ENCODE data around the gene SYNE3. TPM values are rescaled to one million over a fixed set of nuclear protein-coding genes. Genes with fewer than 3 reads are reported as not detected.

SYNE3 gene
- total RNA-seq, 4 donors from 2014 or later = 4.9 to 36.1 (median 15.2) TPM

DNA sequence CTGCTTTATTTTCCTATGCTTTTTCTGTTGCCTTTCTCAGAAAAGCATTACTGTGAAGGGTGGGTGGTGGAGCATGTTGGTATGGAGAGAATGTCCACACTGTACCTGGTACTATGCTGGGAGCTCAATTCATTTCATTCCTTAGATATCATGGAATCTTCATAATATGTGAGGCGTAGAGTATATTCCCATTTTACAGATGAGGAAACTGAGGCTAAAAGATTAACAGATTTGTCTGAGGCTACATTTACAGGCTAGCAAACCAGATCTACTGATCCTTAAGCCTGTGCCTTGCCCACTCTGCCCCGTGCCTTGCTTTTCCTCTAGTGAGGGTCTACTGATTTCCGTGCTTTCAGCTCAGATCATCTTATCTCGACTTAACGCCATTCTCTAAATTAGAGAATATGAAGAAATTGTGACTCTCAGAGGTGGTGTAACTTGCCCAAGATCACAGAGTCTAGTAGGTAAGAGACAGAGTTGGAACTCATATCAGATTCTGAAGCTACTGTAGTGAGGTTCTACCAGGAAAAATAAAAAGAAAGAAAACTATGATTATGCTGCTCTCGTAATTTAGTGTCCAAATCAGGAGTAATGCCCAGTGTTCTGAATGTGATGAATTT is 23.9 kb upstream of the SYNE3 start:
- DNase-seq = no peak
- TF ChIP-seq POLR2A (IDR thresholded peaks at IDR 0.05) = no peak
- TF ChIP-seq, protein P1, sequence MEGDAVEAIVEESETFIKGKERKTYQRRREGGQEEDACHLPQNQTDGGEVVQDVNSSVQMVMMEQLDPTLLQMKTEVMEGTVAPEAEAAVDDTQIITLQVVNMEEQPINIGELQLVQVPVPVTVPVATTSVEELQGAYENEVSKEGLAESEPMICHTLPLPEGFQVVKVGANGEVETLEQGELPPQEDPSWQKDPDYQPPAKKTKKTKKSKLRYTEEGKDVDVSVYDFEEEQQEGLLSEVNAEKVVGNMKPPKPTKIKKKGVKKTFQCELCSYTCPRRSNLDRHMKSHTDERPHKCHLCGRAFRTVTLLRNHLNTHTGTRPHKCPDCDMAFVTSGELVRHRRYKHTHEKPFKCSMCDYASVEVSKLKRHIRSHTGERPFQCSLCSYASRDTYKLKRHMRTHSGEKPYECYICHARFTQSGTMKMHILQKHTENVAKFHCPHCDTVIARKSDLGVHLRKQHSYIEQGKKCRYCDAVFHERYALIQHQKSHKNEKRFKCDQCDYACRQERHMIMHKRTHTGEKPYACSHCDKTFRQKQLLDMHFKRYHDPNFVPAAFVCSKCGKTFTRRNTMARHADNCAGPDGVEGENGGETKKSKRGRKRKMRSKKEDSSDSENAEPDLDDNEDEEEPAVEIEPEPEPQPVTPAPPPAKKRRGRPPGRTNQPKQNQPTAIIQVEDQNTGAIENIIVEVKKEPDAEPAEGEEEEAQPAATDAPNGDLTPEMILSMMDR (IDR thresholded peaks at IDR 0.05) = no peak
- H3K27ac ChIP-seq = no peak overlapping the region
- peaks cover 4 to 8% of the 10 kb centered on the region in 2 donors for H3K4me1 ChIP-seq
- no peak overlapping the region for H3K4me3 ChIP-seq
- intact Hi-C loops (cut with DNase I; ENCODE audit: low total_unique reads) = no loop called here
- H3K36me3 ChIP-seq = no peaks in the 10 kb centered on the region
- no peaks in the 10 kb centered on the region for H3K27me3 ChIP-seq
- H3K9me3 ChIP-seq = no peaks in the 10 kb centered on the region

DNA sequence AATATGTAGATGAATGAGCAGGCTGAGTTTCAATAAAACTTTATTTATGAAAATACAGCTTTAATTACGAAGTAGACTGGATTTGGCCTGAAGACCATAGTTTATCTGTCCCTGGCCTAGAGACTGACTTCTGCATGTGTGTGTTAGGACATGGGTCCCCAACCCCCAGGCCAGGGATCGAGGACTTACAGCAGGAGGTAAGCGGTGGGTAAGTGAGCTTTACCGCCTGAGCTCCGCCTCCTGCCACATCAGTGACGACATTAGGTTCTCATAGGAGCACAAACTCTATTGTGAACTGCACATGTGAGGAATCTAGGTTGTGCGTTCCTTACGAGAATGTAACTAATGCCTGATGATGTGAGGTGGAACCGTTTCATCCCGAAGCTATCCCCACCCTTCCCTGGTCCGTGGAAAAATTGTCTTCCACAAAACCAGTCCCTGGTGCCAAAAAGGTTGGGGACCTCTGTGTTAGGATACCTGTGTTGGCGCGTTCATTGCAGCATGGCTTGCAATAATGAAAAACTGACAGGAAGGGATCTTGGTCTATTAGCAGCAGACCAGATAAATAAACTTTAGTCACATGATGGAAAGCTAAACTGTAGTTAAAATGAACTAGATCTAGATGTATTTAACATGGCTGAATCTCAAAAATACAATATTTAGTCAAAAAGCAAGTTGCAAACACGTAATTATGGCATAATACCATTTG is 22.5 kb upstream of the SYNE3 start:
- intact Hi-C loops (cut with DNase I; ENCODE audit: low total_unique reads) = no loop called here
- no peaks in the 10 kb centered on the region for H3K9me3 ChIP-seq
- H3K27ac ChIP-seq = no peak overlapping the region
- TF ChIP-seq, protein P1 (IDR thresholded peaks at IDR 0.05) = no peak
- no peak for TF ChIP-seq POLR2A (IDR thresholded peaks at IDR 0.05)
- H3K36me3 ChIP-seq = no peaks in the 10 kb centered on the region
- no peak for DNase-seq
- H3K4me1 ChIP-seq = peaks cover 4 to 9% of the 10 kb centered on the region in 2 donors
- H3K4me3 ChIP-seq = no peak overlapping the region
- no peaks in the 10 kb centered on the region for H3K27me3 ChIP-seq

DNA sequence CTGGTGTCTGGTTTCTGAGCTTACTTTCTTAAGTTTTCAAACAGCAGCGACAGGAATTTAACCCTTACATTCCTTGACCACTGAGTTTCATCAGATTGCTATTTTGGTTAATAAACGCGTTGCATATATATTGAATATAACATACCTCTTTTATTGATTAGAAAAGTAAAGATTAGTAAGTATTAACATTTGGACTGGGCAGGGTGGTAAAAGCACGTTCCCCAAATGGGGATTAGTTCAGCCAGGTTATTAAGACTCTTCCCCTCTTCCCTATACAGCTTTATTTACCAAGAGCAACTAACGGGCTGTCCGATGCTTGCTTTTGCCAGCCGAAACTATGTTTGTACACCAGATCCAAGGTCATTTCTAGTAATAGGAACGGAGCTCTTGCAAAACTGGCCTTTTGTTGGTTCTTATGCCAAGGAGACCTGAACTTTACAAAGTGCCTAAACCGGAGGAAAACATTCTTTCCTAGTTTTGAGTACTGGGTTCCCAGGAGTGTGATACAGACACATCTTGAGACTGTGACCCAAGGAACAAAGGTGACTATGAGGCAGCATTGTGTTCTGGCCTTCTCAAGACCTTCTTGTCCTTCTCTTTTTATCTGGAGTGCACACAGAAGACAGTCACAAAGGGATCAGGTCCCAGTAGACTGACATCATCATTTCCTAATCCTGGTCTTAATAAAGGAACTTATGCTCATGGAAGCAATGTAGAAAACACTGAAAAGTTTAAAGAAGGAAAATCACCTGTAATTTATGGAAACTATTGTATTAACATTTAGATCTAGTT is 21.0 kb upstream of the SYNE3 start:
- Histone ChIP-seq H3K27ac (no peak overlapping the region), H3K4me3 (no peak overlapping the region), H3K27me3 (no peaks in the 10 kb centered on the region), H3K4me1 (peaks cover 15 to 16% of the 10 kb centered on the region in 2 donors), H3K36me3 (no peaks in the 10 kb centered on the region), H3K9me3 (no peaks in the 10 kb centered on the region)
- no peak for DNase-seq
- TF ChIP-seq POLR2A (IDR thresholded peaks at IDR 0.05) = no peak
- TF ChIP-seq, protein P1 (IDR thresholded peaks at IDR 0.05) = no peak
- intact Hi-C loops (cut with DNase I; ENCODE audit: low total_unique reads) = no loop called here

DNA sequence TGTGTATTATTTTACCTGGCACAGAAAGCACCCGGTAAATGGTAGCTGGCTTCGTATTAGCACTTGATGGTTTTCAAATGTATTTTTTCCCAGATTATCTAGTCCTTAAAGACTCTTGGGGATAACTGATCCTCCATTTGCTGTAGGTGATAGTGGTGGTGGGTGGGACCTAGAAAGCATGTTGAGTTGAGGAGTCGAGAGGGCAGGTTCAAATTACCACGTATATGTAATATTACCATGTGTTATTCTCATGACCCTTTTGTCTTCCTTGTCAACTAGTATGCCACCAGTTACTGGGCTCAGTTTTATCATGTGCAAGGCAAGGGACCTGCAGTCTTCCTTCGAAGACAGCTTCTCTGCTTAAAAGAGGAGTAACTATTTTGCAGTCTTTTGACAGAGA is 20.2 kb upstream of the SYNE3 start:
- intact Hi-C loops (cut with DNase I; ENCODE audit: low total_unique reads) = no loop called here
- no peak for DNase-seq
- Histone ChIP-seq H3K27me3 (no peaks in the 10 kb centered on the region), H3K4me3 (no peak overlapping the region), H3K36me3 (no peaks in the 10 kb centered on the region), H3K4me1 (peaks cover 18 to 20% of the 10 kb centered on the region in 2 donors), H3K9me3 (no peaks in the 10 kb centered on the region), H3K27ac (no peak overlapping the region)
- TF ChIP-seq, protein P1 (IDR thresholded peaks at IDR 0.05) = no peak
- no peak for TF ChIP-seq POLR2A (IDR thresholded peaks at IDR 0.05)
